ENCODE data around the gene ZSCAN5B. TPM values are rescaled to one million over a fixed set of nuclear protein-coding genes. Genes with fewer than 3 reads are reported as not detected.
A peak's percentile ranks its signal among the peaks of the same experiment; 100 is the strongest.
"Not testable (repeated sequence)": the region's sequence is repeated elsewhere in the genome, so short reads cannot be mapped to it uniquely, and the experiment has no call there.

ZSCAN5B gene
- total RNA-seq, 6 experiments from 2014 or later: 0.12 TPM; not detected in 5

DNA sequence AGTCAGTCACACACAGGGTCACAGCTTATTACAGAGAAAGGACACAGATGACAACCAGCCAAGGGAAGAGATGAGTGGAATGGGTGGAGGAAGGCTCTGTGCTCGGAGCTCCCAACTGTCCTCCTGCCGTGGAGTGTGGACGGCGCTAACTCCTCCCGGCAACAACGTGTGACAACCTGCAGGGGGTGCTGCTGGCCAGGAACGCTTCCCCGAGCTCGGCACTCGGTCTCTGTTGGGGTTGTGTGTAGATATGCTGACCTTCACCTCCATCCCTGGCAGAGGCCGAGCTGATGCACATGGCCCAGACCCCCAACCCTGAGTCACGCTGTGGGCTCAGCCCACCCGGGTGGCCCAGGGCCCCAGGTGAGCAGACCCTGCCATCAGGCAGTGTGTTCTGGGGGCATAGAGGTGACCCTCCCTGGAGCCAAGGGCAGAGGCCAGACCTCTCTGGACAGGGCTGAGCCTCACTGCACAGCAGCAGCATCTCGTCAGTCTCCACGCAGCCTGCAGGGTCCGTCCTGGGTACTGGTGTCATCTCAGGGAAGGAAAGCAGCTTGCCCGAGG lies 42.4 kb downstream of the ZSCAN5B start:
- Mint-ChIP-seq H3K9me3 (no peaks in the 10 kb centered on the region; the same call in 1 of the 2 replicates), H3K27me3 (ENCODE audit: insufficient read depth) (peaks cover 5% of the 10 kb centered on the region), H3K4me3 (no peak overlapping the region), H3K4me1 (ENCODE audit: low read depth) (no peaks in the 10 kb centered on the region), H3K36me3 (ENCODE audit: low read depth) (peaks cover 30% of the 10 kb centered on the region), H3K27ac (no peak overlapping the region)
- TF ChIP-seq CTCF (IDR thresholded peaks at IDR 0.05): peak; percentile 64
- DNase-seq: no peak

DNA sequence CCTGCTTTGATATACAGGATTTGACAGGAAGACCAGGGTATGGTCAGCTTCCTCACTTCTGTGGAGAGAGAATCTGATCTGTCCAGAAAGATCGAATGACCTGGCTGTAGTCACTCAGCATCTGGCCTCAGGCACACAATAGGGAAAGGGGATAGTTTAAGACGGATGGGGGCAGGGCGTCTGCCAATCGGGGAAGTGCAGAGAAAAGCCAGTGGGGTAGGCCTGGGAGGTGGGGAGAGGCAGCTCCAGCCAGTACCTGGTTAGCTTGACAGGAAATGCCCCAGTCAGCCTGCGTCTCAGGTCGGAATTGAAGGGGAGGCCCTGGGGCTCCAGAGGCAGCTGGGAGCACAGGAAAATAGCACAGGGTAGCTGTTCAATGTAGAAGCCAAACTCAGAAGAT lies 44.1 kb downstream of the ZSCAN5B start:
- H3K36me3 Mint-ChIP-seq (ENCODE audit: low read depth): peaks cover 31% of the 10 kb centered on the region
- H3K27ac Mint-ChIP-seq: no peak overlapping the region
- no peaks in the 10 kb centered on the region for H3K4me1 Mint-ChIP-seq (ENCODE audit: low read depth)
- no peak overlapping the region for H3K4me3 Mint-ChIP-seq
- no peaks in the 10 kb centered on the region for H3K9me3 Mint-ChIP-seq
- no peak for DNase-seq
- peaks cover 2% of the 10 kb centered on the region for H3K27me3 Mint-ChIP-seq (ENCODE audit: insufficient read depth)
- no peak for TF ChIP-seq CTCF (IDR thresholded peaks at IDR 0.05)

GRCh38 chr19:56152644-56153043 lies 44.9 kb downstream of the ZSCAN5B start:
- Mint-ChIP-seq H3K4me3 (no peak overlapping the region), H3K9me3 (no peaks in the 10 kb centered on the region), H3K36me3 (ENCODE audit: low read depth) (peaks cover 33% of the 10 kb centered on the region), H3K27me3 (ENCODE audit: insufficient read depth) (peaks cover 2% of the 10 kb centered on the region), H3K4me1 (ENCODE audit: low read depth) (no peaks in the 10 kb centered on the region), H3K27ac (no peak overlapping the region)
- no peak for DNase-seq
- TF ChIP-seq CTCF (IDR thresholded peaks at IDR 0.05): no peak

DNA sequence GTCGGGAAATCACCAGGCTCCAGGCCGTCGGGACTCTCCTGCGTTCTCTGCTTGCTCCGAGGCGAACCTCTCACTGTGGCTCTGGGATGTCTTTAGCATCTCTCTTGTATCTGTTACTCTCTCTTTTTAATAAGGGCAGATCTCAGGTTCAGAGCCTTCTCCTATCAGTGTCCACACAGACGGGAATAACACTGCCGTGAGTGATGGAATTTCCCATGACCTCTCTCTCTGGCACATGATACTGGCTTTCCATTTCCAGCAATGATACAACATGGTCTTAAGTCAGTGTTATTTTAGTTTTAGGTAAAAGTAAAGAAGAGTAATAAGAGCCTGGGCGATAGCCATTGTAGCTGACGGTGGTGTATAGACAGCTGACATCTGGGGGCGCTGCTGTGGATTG lies 47.2 kb downstream of the ZSCAN5B start:
- no peaks in the 10 kb centered on the region for H3K4me1 Mint-ChIP-seq (ENCODE audit: low read depth)
- H3K36me3 Mint-ChIP-seq (ENCODE audit: low read depth): peaks cover 20% of the 10 kb centered on the region
- no peak overlapping the region for H3K27ac Mint-ChIP-seq

GRCh38 chr19:56149656-56150038 lies 47.9 kb downstream of the ZSCAN5B start:
- H3K4me3 Mint-ChIP-seq: no peak overlapping the region
- no peaks in the 10 kb centered on the region for H3K4me1 Mint-ChIP-seq (ENCODE audit: low read depth)
- DNase-seq: no peak
- no peak overlapping the region for H3K27ac Mint-ChIP-seq
- peaks cover 2% of the 10 kb centered on the region for H3K27me3 Mint-ChIP-seq (ENCODE audit: insufficient read depth)
- H3K9me3 Mint-ChIP-seq: no peaks in the 10 kb centered on the region
- TF ChIP-seq CTCF (IDR thresholded peaks at IDR 0.05): no peak
- peaks cover 19% of the 10 kb centered on the region for H3K36me3 Mint-ChIP-seq (ENCODE audit: low read depth)

More for the DNA sequence above, 47.2 kb downstream of the ZSCAN5B start:
- H3K9me3 Mint-ChIP-seq: no peaks in the 10 kb centered on the region
- no peak overlapping the region for H3K4me3 Mint-ChIP-seq
- DNase-seq: no peak
- TF ChIP-seq CTCF (IDR thresholded peaks at IDR 0.05): no peak
- H3K27me3 Mint-ChIP-seq (ENCODE audit: insufficient read depth): peaks cover 2% of the 10 kb centered on the region

DNA sequence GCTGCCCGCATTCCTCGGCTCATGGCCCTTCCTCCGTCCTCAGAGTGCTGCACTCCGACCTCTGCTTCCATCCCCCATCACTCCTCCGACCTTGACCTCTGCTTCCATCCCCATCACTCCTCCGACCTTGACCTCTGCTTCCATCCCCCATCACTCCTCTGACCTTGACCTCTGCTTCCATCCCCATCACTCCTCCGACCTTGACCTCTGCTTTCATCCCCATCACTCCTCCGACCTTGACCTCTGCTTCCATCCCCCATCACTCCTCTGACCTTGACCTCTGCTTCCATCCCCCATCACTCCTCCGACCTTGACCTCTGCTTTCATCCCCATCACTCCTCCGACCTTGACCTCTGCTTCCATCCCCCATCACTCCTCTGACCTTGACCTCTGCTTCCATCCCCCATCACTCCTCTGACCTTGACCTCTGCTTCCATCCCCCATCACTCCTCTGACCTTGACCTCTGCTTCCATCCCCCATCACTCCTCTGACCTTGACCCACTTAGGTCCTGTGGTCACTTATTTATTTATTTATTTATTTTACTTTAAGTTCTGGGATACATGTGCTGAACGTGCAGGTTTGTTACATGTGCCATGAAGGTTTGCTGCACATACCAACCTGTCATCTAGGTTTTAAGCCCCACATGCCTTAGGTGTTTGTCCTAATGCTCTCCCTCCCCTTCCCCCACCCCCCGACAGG lies 48.5 kb downstream of the ZSCAN5B start:
- not testable (repeated sequence) for DNase-seq; H3K27ac Mint-ChIP-seq; H3K4me1 Mint-ChIP-seq (ENCODE audit: low read depth); H3K9me3 Mint-ChIP-seq; H3K27me3 Mint-ChIP-seq (ENCODE audit: insufficient read depth); H3K4me3 Mint-ChIP-seq
- peaks cover 19% of the 10 kb centered on the region for H3K36me3 Mint-ChIP-seq (ENCODE audit: low read depth)

Data from HFFc6 (cell line).